ENCODE data around the gene ZNF624. TPM values are rescaled to one million over a fixed set of nuclear protein-coding genes. Genes with fewer than 3 reads are reported as not detected.
A peak's percentile ranks its signal among the peaks of the same experiment; 100 is the strongest.
"Not testable (repeated sequence)": the region's sequence is repeated elsewhere in the genome, so short reads cannot be mapped to it uniquely, and the experiment has no call there.

The ZNF624 gene
- total RNA-seq (2012; rRNA removed): 2.5 and 3.1 TPM in 2 replicates

DNA sequence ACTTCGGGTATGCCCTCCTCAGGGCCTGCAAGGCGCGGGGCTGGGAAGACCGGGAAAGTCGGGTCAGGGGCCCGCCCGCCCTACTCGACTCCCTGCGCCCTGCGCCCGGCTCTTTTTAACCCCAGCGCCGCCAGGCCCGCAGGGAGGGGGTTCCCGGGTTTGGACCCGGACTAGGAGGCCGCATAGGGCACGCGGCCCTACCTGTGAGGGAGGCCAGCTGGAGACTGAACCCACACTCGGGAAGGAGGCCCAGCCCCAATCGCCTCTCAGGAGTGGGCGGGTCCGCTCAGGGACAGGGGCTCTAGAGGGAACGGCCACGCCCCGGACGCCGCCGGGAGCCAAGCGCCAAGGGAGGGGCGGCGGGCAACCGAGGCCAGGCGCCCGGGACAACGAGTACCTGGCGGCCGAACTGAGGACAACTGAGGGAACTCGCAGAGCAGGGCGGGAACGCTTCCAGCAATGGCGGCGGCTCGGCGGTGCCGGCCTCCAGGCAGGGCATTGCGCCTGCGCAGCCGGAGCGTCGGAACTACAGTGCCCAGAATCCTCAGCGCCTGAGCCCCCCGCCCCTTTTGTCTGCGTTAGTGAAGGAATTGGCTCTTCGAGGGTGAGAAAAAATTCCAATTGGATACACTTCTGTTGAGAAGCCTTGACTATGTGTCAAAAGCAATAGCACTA is at the start of gene ZNF624:
ZNF624 (minus strand) TSS at position 484 of the 675 bp plus-strand sequence.
- Histone ChIP-seq H3K9ac (ENCODE audit: low read depth, low read length) (peak within 1 kb of the TSS; percentile 93), H3K27me3 (ENCODE audit: control insufficient read depth, insufficient read depth, low read length) (no peaks in the 10 kb centered on the region), H3K4me3 (ENCODE audit: low read length) (peak within 1 kb of the TSS; percentile 93), H3K9me3 (replicated peaks; ENCODE audit: low read length) (no peaks in the 10 kb centered on the region), H3K4me1 (ENCODE audit: control insufficient read depth, insufficient read depth, low read length) (peaks cover 7% of the 10 kb centered on the region), H3K4me2 (ENCODE audit: low read length) (peak within 1 kb of the TSS; percentile 93), H3K36me3 (ENCODE audit: insufficient read depth, low read length) (peaks cover 5% of the 10 kb centered on the region)

DNA sequence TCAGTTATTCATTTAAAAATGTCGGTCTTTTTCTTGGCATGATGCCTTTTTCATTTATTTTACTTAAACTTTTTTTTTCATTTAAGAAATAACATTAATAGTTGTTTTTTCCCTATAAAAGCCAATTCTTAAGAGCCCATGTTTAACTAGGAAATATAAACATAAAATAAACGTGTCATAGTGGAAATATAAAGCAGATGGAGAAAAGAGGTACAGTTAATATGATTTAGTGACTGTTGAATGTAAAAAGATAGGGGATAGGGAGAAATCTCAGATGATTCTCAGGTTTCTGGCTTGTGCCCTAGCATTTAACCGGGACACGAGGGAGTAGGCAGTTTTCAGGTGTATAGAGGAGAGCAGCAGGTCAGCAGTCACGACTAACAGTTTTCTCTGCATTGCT is 44.0 kb upstream of the ZNF624 start:
- not testable (repeated sequence) for H3K27me3 ChIP-seq (ENCODE audit: control insufficient read depth, insufficient read depth, low read length); H3K9ac ChIP-seq (ENCODE audit: low read depth, low read length); H3K36me3 ChIP-seq (ENCODE audit: insufficient read depth, low read length); H3K9me3 ChIP-seq (replicated peaks; ENCODE audit: low read length); H3K4me2 ChIP-seq (ENCODE audit: low read length); H3K4me1 ChIP-seq (ENCODE audit: control insufficient read depth, insufficient read depth, low read length); H3K4me3 ChIP-seq (ENCODE audit: low read length)

DNA sequence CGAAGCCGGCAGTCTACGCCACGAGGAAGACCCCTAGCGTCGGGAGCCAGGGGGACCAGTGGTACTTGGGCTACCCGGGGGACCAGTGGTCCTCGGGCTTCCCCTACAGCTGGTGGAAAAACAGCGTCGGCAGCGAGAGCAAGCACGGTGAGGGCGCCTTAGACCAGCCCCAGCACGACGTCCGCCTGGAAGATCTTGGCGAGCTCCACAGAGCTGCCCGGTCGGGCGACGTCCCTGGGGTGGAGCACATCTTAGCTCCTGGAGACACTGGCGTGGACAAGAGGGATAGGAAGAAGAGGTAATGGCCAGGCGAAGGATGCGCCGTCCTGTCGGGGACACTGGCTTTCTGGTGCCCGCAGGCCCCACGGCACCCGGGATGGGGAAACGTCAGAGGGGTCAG is 36.8 kb upstream of the ZNF624 start:
- H3K4me1 ChIP-seq (ENCODE audit: control insufficient read depth, insufficient read depth, low read length); H3K9me3 ChIP-seq (replicated peaks; ENCODE audit: low read length); H3K27me3 ChIP-seq (ENCODE audit: control insufficient read depth, insufficient read depth, low read length); H3K4me2 ChIP-seq (ENCODE audit: low read length); H3K36me3 ChIP-seq (ENCODE audit: insufficient read depth, low read length); H3K4me3 ChIP-seq (ENCODE audit: low read length); H3K9ac ChIP-seq (ENCODE audit: low read depth, low read length): not testable (repeated sequence)

DNA sequence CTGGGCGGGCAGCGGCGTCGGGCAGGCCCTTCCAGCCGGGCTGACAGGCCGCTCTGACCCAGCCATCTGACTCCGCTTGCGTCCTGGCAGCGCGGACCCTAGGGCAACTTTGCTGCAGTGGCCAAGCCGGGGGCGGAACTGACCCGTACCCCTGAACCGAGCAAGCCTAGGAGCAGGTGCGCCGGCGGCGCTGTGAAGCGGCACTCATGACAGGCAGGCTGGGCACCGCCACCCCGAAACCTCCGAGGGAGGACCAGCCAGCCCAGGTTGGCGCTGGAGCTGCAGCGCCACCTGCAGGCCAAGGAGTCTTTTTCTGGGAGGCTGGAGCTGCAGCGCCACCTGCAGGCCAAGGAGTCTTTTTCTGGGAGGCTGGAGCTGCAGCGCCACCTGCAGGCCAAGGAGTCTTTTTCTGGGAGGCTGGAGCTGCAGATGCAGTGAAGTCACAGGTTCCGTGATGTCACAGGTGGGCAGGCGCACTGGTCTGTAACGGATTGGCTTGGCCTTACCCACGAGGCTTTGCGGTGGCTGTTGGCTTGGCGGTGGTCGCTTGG is 36.2 kb upstream of the ZNF624 start, which contains the start of gene CCDC144A:
CCDC144A (plus strand) TSS at position 511 of the 551 bp plus-strand sequence. CDS start 160 bp downstream, outside the sequence.
- H3K4me3 ChIP-seq (ENCODE audit: low read length); H3K9me3 ChIP-seq (replicated peaks; ENCODE audit: low read length); H3K27me3 ChIP-seq (ENCODE audit: control insufficient read depth, insufficient read depth, low read length); H3K4me1 ChIP-seq (ENCODE audit: control insufficient read depth, insufficient read depth, low read length); H3K36me3 ChIP-seq (ENCODE audit: insufficient read depth, low read length); H3K4me2 ChIP-seq (ENCODE audit: low read length); H3K9ac ChIP-seq (ENCODE audit: low read depth, low read length): not testable (repeated sequence)

DNA sequence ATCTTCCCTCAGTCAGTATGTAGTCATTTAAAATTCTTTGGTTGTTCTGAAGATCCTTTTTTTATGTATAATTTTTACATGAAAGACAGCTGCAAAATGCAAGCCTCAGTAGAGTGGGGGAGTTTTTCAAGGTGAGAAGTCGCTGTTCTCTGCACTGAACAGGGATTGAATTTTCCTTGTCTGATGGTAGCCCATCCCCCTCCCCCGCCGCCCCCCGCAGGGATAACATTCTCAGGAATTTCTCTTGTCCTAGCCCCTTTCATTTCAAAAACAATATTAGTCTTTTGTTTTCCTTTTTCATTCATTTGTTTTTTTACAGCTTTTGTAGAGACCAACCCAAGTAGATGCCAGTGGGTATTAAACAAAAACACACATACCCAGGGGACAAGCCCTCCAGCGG is 33.5 kb upstream of the ZNF624 start:
- not testable (repeated sequence) for H3K36me3 ChIP-seq (ENCODE audit: insufficient read depth, low read length); H3K9me3 ChIP-seq (replicated peaks; ENCODE audit: low read length); H3K4me1 ChIP-seq (ENCODE audit: control insufficient read depth, insufficient read depth, low read length); H3K4me3 ChIP-seq (ENCODE audit: low read length); H3K4me2 ChIP-seq (ENCODE audit: low read length); H3K9ac ChIP-seq (ENCODE audit: low read depth, low read length)
- H3K27me3 ChIP-seq (ENCODE audit: control insufficient read depth, insufficient read depth, low read length): peaks cover 11% of the 10 kb centered on the region

DNA sequence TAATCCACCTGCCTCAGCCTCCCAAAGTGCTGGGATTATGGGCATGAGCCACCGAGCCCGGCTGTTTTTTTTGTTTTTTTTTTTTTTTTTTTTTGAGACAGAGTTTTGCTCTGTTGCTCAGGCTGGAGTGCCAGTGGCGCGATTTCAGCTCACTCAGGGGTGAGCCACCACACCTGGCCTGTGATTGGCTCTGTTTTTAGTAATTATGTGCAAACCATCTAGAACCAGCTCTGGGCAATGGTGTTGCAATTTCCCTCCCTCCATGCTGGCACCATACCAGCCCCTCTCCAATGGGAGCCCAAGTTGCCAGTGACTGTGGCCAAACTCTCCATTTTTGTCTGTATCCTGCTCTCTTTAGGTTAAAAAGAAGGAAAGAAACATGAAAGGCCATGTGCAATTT is 32.4 kb upstream of the ZNF624 start:
- H3K9me3 ChIP-seq (replicated peaks; ENCODE audit: low read length); H3K36me3 ChIP-seq (ENCODE audit: insufficient read depth, low read length); H3K4me1 ChIP-seq (ENCODE audit: control insufficient read depth, insufficient read depth, low read length); H3K9ac ChIP-seq (ENCODE audit: low read depth, low read length); H3K4me3 ChIP-seq (ENCODE audit: low read length); H3K4me2 ChIP-seq (ENCODE audit: low read length): not testable (repeated sequence)
- peaks cover 11% of the 10 kb centered on the region for H3K27me3 ChIP-seq (ENCODE audit: control insufficient read depth, insufficient read depth, low read length)

DNA sequence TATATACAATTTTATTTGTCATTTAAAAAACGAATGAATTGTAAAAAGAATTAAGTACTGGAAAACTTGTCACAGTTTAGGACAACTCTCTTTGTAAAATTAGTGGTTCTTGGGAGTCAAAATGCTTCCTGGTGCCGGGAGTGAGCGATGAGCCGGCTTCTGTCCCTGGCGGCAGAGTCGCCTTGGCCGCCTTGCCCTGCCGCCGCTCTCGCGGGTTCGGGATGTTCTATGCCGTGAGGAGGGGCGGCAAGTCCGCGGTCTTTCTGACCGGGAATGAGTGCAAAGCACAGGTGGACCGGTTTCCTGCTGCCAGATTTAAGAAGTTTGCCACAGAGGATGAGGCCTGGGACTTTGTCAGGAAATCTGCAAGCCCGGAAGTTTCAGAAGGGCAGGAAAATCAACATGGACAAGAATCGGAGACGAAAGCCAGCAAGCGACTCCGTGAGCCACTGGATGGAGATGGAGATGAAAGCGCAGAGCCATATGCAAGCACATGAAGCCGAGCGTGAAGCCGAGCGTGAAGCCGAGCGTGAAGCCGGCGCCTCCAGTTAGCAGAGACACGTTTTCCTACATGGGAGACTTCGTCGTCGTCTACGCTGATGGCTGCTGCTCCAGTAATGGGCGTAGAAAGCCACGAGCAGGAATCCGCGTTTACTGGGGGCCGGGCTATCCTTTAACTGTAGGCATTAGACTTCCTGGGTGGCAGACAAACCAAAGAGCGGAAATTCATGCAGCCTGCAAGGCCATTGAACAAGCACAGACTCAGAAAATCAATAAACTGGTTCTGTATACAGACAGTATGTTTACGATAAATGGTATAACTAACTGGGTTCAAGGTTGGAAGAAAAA is 29.9 kb upstream of the ZNF624 start:
- H3K36me3 ChIP-seq (ENCODE audit: insufficient read depth, low read length); H3K9me3 ChIP-seq (replicated peaks; ENCODE audit: low read length); H3K9ac ChIP-seq (ENCODE audit: low read depth, low read length); H3K4me1 ChIP-seq (ENCODE audit: control insufficient read depth, insufficient read depth, low read length): not testable (repeated sequence)
- Histone ChIP-seq H3K4me3 (ENCODE audit: low read length) (peak overlapping the region; percentile 41), H3K4me2 (ENCODE audit: low read length) (peak overlapping the region; percentile 59), H3K27me3 (ENCODE audit: control insufficient read depth, insufficient read depth, low read length) (peaks cover 11% of the 10 kb centered on the region)

DNA sequence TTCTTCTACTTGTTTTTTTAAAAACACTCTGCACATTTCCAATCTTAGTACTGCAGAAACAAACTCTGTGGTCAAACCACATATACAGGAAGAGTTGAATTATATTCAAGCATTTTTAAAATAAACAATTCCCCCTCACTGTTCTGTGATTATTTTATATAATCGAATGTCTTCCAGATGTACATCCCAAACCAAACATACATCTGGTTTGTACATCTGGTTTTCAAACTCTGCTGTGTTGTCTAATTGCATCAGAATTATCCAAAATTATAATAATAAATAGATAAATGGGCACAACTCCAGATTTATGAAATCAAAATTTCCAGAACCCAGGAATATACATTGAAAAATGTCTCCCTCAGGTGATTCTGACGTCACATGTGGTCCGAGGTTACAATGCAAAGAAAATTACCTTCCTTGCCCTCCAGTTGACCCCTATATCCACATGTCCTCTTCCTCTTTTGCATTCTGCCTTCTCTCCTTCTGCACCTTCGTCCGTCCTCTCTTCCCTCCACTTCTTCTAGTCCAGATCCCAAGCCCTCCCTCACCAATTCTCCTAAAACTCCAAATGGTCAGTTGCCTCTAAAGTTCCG is 23.1 kb upstream of the ZNF624 start:
- no peak overlapping the region for H3K4me3 ChIP-seq (ENCODE audit: low read length)
- no peaks in the 10 kb centered on the region for H3K36me3 ChIP-seq (ENCODE audit: insufficient read depth, low read length)
- peaks cover 6% of the 10 kb centered on the region for H3K27me3 ChIP-seq (ENCODE audit: control insufficient read depth, insufficient read depth, low read length)
- H3K4me2 ChIP-seq (ENCODE audit: low read length): no peak overlapping the region
- H3K9me3 ChIP-seq (replicated peaks; ENCODE audit: low read length): no peaks in the 10 kb centered on the region
- no peaks in the 10 kb centered on the region for H3K4me1 ChIP-seq (ENCODE audit: control insufficient read depth, insufficient read depth, low read length)
- no peak overlapping the region for H3K9ac ChIP-seq (ENCODE audit: low read depth, low read length)

DNA sequence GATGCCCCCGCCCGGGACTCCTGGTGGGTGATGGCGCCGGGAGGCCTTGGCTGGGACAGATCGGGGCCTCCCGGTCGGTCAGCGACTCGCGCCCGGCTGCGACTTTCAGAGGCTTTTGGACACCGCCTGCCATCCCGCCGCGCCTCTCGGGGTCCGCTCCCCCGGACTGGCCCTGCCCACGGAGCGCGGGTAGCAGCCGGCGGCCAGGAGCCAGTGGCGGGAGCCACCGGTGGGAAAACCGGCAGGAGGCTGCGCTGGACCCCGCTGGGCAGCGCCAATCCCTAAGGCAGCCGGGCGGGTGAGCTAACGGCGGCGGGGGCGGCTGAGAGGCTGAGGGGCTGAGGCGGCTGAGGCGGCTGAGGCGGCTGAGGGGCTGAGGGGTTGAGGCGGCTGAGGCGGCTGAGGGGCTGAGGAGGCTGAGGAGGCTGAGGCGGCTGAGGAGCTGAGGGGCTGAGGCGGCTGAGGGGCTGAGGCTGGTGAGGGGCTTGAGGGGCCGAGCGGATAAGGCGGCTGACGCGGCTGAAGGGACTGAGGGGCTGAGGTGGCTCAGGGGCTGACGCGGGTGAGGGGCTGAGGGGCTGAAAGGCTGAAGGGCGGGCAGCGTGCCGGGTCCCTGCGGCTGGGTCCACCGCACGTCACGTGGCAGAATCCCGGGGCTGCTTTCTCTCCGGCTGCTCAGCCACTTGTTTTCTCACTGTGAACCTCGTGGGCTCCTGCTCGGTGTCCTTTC is 13.4 kb upstream of the ZNF624 start:
- H3K9me3 ChIP-seq (replicated peaks; ENCODE audit: low read length); H3K9ac ChIP-seq (ENCODE audit: low read depth, low read length); H3K4me1 ChIP-seq (ENCODE audit: control insufficient read depth, insufficient read depth, low read length); H3K36me3 ChIP-seq (ENCODE audit: insufficient read depth, low read length): not testable (repeated sequence)
- peaks cover 40% of the 10 kb centered on the region for H3K27me3 ChIP-seq (ENCODE audit: control insufficient read depth, insufficient read depth, low read length)
- peak overlapping the region; percentile 79 for H3K4me2 ChIP-seq (ENCODE audit: low read length)
- peak overlapping the region; percentile 60 for H3K4me3 ChIP-seq (ENCODE audit: low read length)

DNA sequence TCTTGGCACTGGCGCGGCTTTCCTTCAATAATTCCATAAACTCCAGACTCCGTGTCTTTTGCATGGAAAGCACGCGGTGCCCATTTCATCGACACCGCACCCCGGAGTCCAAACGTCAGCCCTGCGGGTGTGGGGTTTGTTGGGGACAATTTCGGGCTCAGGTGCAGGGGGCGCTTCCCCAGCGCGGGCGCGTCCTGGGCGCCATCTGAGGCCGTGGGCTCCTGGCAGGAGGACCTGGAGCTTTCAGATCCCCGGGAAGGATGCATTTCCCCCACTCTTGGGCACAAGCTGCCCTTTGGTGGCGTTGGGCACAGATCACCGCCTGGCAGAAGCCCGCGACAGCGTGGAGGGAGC is 12.9 kb upstream of the ZNF624 start:
- H3K9me3 ChIP-seq (replicated peaks; ENCODE audit: low read length); H3K9ac ChIP-seq (ENCODE audit: low read depth, low read length); H3K4me1 ChIP-seq (ENCODE audit: control insufficient read depth, insufficient read depth, low read length); H3K36me3 ChIP-seq (ENCODE audit: insufficient read depth, low read length): not testable (repeated sequence)
- H3K4me3 ChIP-seq (ENCODE audit: low read length): peak overlapping the region; percentile 60
- peaks cover 40% of the 10 kb centered on the region for H3K27me3 ChIP-seq (ENCODE audit: control insufficient read depth, insufficient read depth, low read length)
- H3K4me2 ChIP-seq (ENCODE audit: low read length): peak overlapping the region; percentile 79

DNA sequence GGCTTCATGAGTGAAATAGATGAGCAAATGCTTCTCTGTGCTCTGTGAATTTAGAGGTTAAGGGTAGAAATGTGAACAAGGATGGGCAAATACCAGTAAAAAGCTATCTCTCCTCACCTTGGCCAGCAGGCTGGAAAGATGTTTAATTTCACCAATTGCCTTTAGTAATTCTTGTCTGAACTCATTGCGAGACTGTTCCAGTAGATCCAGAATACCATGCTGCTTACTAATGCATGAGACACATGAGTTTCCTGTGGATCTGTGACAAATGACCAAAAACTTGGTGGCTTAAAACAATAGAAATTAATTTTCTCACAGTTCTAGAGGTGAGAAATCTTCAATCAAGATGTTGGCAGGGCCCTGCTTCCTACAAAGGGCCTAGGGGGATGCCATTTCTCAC is 9.3 kb upstream of the ZNF624 start:
- Histone ChIP-seq H3K4me1 (ENCODE audit: control insufficient read depth, insufficient read depth, low read length) (no peaks in the 10 kb centered on the region), H3K4me2 (ENCODE audit: low read length) (no peak overlapping the region), H3K9me3 (replicated peaks; ENCODE audit: low read length) (no peaks in the 10 kb centered on the region), H3K4me3 (ENCODE audit: low read length) (no peak overlapping the region), H3K36me3 (ENCODE audit: insufficient read depth, low read length) (no peaks in the 10 kb centered on the region), H3K27me3 (ENCODE audit: control insufficient read depth, insufficient read depth, low read length) (peaks cover 39% of the 10 kb centered on the region), H3K9ac (ENCODE audit: low read depth, low read length) (no peak overlapping the region)

Data from skeletal muscle satellite cell (primary cell).